GM12873 (cell line): ENCODE measurements around the gene ABHD17A.

ENCODE experiments used
- CTCF ChIP-seq: IDR thresholded peaks from 2 replicates; pipeline ENCODE4 v1.5.1; 2012; ENCODE audit warnings: low read depth, mild to moderate bottlenecking, moderate library complexity, low read length, control low read depth; ENCODE audit not compliant: insufficient read depth; ENCODE audit errors: missing control alignments

The ABHD17A gene

DNA sequence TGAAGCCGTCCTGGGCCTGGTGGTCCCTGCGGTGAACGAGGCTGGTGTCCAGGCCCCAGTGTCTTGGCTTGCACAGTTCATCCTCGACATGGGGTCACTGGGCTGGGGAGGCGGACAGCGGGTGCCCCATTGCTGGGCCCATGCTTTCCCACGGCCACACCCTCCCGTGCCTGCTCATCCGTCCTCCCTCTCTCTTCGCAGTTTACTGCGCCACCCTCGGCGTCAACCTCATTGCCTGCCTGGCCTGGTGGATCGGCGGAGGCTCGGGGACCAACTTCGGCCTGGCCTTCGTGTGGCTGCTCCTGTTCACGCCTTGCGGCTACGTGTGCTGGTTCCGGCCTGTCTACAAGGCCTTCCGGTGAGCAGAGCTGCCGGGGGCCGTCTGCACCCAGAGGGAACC is 32.6 kb upstream of the ABHD17A start:
- TF ChIP-seq CTCF: no peak

DNA sequence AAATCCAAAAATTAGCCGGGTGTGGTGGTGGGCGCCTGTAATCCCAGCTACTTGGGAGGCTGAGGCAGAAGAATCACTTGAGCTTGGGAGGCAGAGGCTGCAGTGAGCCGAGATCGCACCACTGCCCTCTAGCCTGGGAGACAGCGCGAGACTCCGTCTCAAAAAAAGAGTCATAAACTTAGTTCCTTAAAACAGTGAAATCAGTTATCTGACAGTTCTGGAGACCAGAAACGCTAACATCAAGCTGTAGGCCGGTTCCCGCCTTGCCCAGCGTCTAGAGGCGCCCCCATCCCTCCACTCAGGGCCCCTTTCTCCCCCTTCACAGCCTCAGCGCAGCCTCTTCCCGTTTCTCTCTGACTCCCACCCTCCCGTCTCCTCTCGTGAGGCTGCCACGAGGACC is 31.9 kb upstream of the ABHD17A start:
- TF ChIP-seq CTCF: no peak

DNA sequence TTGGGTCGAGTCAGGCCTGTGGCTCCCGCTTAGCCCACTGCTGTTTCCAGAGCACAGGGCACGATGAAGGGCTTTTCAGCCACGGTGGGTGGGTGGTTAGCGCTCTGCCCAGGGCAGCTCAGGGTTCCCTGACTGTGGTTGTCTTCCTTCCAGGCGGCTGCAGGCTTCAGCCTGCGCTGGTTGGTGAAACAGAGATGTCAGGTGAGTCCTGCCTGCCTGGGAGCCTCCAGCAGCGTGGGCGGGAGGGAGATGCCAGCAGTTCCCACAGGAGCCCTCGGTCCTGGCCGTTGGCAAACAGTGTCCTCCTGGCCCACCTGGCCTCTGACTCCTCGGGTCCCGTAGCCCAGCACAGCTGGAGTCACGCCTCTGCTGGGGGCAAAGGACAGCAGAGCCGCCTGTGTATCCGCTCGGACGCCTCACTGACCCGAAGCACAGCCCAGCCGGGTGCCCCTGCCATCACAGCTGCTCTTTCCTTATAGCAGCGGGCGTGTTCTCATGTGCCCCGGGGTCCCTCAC is 29.6 kb upstream of the ABHD17A start:
- no peak for TF ChIP-seq CTCF

- no peak for TF ChIP-seq CTCF
Measured at GRCh38 chr19:1913781-1914577, 28.7 kb upstream of the ABHD17A start.

DNA sequence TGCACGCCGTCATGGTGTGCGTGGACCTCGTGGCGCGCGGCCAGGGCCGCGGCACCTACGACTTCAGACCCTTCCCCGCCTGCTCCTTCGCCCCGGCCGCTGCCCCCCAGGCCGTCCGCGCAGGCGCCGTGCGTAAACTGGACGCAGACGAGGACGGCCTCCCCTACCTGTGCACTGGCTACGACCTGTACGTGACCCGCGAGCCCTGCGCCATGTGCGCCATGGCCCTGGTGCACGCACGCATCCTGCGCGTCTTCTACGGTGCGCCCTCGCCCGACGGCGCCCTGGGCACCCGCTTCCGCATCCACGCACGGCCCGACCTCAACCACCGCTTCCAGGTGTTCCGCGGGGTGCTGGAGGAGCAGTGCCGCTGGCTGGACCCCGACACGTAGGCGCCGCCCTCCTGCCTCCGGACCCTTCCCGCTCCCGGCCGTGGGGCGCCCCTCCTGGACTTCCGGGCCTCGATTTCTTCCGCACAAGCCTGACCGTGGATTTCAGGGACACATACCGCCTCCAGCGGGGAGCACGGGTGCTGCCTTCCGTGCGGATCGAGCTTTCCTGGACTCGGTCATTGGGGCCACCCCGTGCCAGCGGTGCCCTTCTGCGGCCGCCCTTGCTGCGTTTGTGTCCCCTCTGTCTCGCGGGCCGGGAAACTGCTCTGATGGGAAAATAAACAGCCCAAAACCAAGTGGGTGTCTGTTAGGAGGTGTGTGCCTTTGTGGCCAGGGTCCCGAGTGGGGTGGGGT is 27.6 kb upstream of the ABHD17A start:
- no peak for TF ChIP-seq CTCF

DNA sequence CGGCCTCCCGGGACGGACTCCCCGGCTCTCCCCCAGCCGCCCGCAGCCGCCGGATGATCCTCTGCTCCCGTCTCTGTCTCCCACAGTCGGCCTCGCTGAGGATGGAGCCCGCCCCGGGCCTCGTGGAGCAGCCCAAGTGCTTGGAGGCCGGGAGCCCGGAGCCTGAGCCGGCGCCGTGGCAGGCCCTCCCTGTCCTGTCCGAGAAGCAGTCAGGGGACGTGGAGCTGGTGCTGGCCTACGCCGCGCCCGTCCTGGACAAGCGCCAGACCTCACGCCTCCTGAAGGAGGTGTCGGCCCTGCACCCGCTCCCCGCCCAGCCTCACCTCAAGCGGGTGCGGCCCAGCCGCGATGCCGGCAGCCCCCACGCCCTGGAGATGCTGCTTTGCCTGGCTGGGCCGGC is 26.7 kb upstream of the ABHD17A start:
- TF ChIP-seq CTCF: no peak

- no peak for TF ChIP-seq CTCF
Measured at GRCh38 chr19:1911098-1911497, 25.8 kb upstream of the ABHD17A start.
